ENCODE results near the gene FTO. TPM values are rescaled to one million over a fixed set of nuclear protein-coding genes. Genes with fewer than 3 reads are reported as not detected.
A peak's percentile ranks its signal among the peaks of the same experiment; 100 is the strongest.

The FTO gene
- total RNA-seq, 4 donors from 2014 or later = 102 to 138 (median 130) TPM

- Histone ChIP-seq H3K36me3 (no peaks in the 10 kb centered on the region), H3K4me1 (peaks cover 11 to 86% (median 20%) of the 10 kb centered on the region in 3 donors), H3K4me3 (no peak overlapping the region), H3K27ac (no peak overlapping the region), H3K9me3 (no peaks in the 10 kb centered on the region), H3K27me3 (no peaks in the 10 kb centered on the region)
- 56 to 63% methylated on average over 4 of the region's 4 CpGs for WGBS, 2 donors (ENCODE audit: low coverage in 1 of 2)
- ATAC-seq = no peak
- TF ChIP-seq POLR2A (IDR thresholded peaks at IDR 0.05) (no peak), EP300 (IDR thresholded peaks at IDR 0.05) (no peak), POLR2AphosphoS5 (IDR thresholded peaks at IDR 0.05) (no peak)
Measured at GRCh38 chr16:53770641-53771040, 66.7 kb downstream of the FTO start.

GRCh38 chr16:53771655-53772497 is 67.9 kb downstream of the FTO start:
- Histone ChIP-seq H3K4me1 (peaks cover 16 to 85% (median 29%) of the 10 kb centered on the region in 3 donors), H3K36me3 (no peaks in the 10 kb centered on the region), H3K27me3 (no peaks in the 10 kb centered on the region), H3K27ac (no peak overlapping the region), H3K9me3 (no peaks in the 10 kb centered on the region), H3K4me3 (no peak overlapping the region)
- TF ChIP-seq POLR2A (IDR thresholded peaks at IDR 0.05) (no peak), POLR2AphosphoS5 (IDR thresholded peaks at IDR 0.05) (no peak), EP300 (IDR thresholded peaks at IDR 0.05) (no peak), CTCF (IDR thresholded peaks at IDR 0.05) (no peak)
- 71 to 90% methylated on average over 8 to 9 of the region's 9 CpGs for WGBS, 2 donors (ENCODE audit: low coverage in 1 of 2)
- no peak for ATAC-seq

- 32 to 43% methylated on average over 5 of the region's 5 CpGs for WGBS, 2 donors (ENCODE audit: low coverage in 1 of 2)
- peaks cover 16 to 85% (median 24%) of the 10 kb centered on the region in 3 donors for H3K4me1 ChIP-seq
- TF ChIP-seq POLR2AphosphoS5 (IDR thresholded peaks at IDR 0.05) (no peak), CTCF (IDR thresholded peaks at IDR 0.05) (peak in 3 of 4 experiments; percentile 36 to 73 (median 55))
- H3K4me3 ChIP-seq = no peak overlapping the region
- no peaks in the 10 kb centered on the region for H3K36me3 ChIP-seq
- peak; percentile 52 for ATAC-seq
- H3K27ac ChIP-seq = peak overlapping the region in 1 of 4 donors; percentile 29
- no peaks in the 10 kb centered on the region for H3K9me3 ChIP-seq
- no peaks in the 10 kb centered on the region for H3K27me3 ChIP-seq
Measured at GRCh38 chr16:53773150-53773846, 69.3 kb downstream of the FTO start.

- H3K27me3 ChIP-seq = no peaks in the 10 kb centered on the region
- TF ChIP-seq EP300 (IDR thresholded peaks at IDR 0.05) = no peak
- no peak for TF ChIP-seq CTCF (IDR thresholded peaks at IDR 0.05)
- no peak for TF ChIP-seq POLR2AphosphoS5 (IDR thresholded peaks at IDR 0.05)
- no peak for TF ChIP-seq POLR2A (IDR thresholded peaks at IDR 0.05)
- no peaks in the 10 kb centered on the region for H3K36me3 ChIP-seq
- no peaks in the 10 kb centered on the region for H3K9me3 ChIP-seq
- H3K4me1 ChIP-seq = peaks cover 16 to 79% (median 22%) of the 10 kb centered on the region in 3 donors
- no peak overlapping the region for H3K4me3 ChIP-seq
- WGBS, 2 donors (ENCODE audit: low coverage in 1 of 2) = 57 to 60% methylated on average over 8 of the region's 8 CpGs
- no peak for ATAC-seq
- peak overlapping the region in 1 of 4 donors; percentile 29 for H3K27ac ChIP-seq
Measured at GRCh38 chr16:53773881-53774280, 69.9 kb downstream of the FTO start.

GRCh38 chr16:53775106-53775820 is 71.3 kb downstream of the FTO start:
- H3K27ac ChIP-seq = no peak overlapping the region

More at GRCh38 chr16:53775106-53775820, 71.3 kb downstream of the FTO start:
- 71 to 83% methylated on average over 1 to 2 of the region's 2 CpGs for WGBS, 2 donors (ENCODE audit: low coverage in 1 of 2)
- Histone ChIP-seq H3K4me1 (peaks cover 13 to 72% (median 22%) of the 10 kb centered on the region in 3 donors), H3K4me3 (no peak overlapping the region), H3K9me3 (no peaks in the 10 kb centered on the region), H3K27me3 (no peaks in the 10 kb centered on the region), H3K36me3 (no peaks in the 10 kb centered on the region)
- no peak for ATAC-seq
- no peak for TF ChIP-seq POLR2A (IDR thresholded peaks at IDR 0.05)
- TF ChIP-seq POLR2AphosphoS5 (IDR thresholded peaks at IDR 0.05) = no peak
- no peak for TF ChIP-seq CTCF (IDR thresholded peaks at IDR 0.05)
- TF ChIP-seq EP300 (IDR thresholded peaks at IDR 0.05) = no peak
